Measurements from ENCODE around the gene SMG6. TPM values are rescaled to one million over a fixed set of nuclear protein-coding genes. Genes with fewer than 3 reads are reported as not detected.
A peak's percentile ranks its signal among the peaks of the same experiment; 100 is the strongest.

SMG6 gene
- total and polyA plus RNA-seq, 2 of the 13 experiments (the other 11 are each of a cell fraction or from before 2014, with no cell fraction given) = 4.6 to 14.6 TPM

GRCh38 chr17:2053380-2054261 is 250.0 kb downstream of the SMG6 start (continued):
- no peak for TF ChIP-seq ATF4 (CRISPR knock-in tag; IDR thresholded peaks at IDR 0.05)
- no peak for TF ChIP-seq ZFP1 (CRISPR knock-in tag; IDR thresholded peaks at IDR 0.05)
- no peak for TF ChIP-seq ZNF263 (CRISPR knock-in tag; IDR thresholded peaks at IDR 0.05)
- TF ChIP-seq ZNF564 (CRISPR knock-in tag; IDR thresholded peaks at IDR 0.05) = no peak
- no peak for TF ChIP-seq LCORL (IDR thresholded peaks at IDR 0.05)
- TF ChIP-seq LCORL (CRISPR knock-in tag; IDR thresholded peaks at IDR 0.05) = peak; percentile 52
- TF ChIP-seq ARID3A (IDR thresholded peaks at IDR 0.05; ENCODE audit: low read depth, low read length) = no peak
- TF ChIP-seq ZNF562 (CRISPR knock-in tag; IDR thresholded peaks at IDR 0.05; ENCODE audit: borderline replicate concordance) = no peak
- TF ChIP-seq ZNF776 (CRISPR knock-in tag; IDR thresholded peaks at IDR 0.05) = peak; percentile 52; the same call in 1 of the 2 replicates
- peak; percentile 88 for TF ChIP-seq PATZ1 (CRISPR knock-in tag; IDR thresholded peaks at IDR 0.05)
- peak; percentile 49; the same call in 1 of the 2 replicates for TF ChIP-seq RXRA (CRISPR knock-in tag; IDR thresholded peaks at IDR 0.05)
- TF ChIP-seq ZSCAN5A (CRISPR knock-in tag; IDR thresholded peaks at IDR 0.05; ENCODE audit: borderline replicate concordance) = no peak
- TF ChIP-seq JUN (CRISPR knock-in tag; IDR thresholded peaks at IDR 0.05) = no peak
- no peak for TF ChIP-seq ZNF605 (CRISPR knock-in tag; IDR thresholded peaks at IDR 0.05)
- TF ChIP-seq ZNF362 (CRISPR knock-in tag; IDR thresholded peaks at IDR 0.05; ENCODE audit: borderline replicate concordance) = no peak; the same call in 1 of the 2 replicates
- no peak for TF ChIP-seq ZNF768 (CRISPR knock-in tag; IDR thresholded peaks at IDR 0.05)
- peak; percentile 79 for TF ChIP-seq RFX1 (IDR thresholded peaks at IDR 0.05)
- no peak for TF ChIP-seq PBX3 (CRISPR knock-in tag; IDR thresholded peaks at IDR 0.05; ENCODE audit: borderline replicate concordance)
- TF ChIP-seq ATRX (CRISPR knock-in tag; IDR thresholded peaks at IDR 0.05; ENCODE audit: borderline replicate concordance) = no peak
- TF ChIP-seq ZNF790 (CRISPR knock-in tag; IDR thresholded peaks at IDR 0.05; ENCODE audit: borderline replicate concordance) = no peak
- no peak for TF ChIP-seq SIN3B (IDR thresholded peaks at IDR 0.05; ENCODE audit: low read length)

All from HepG2 (cell line).